ENCODE data around the gene PLPP4. TPM values are rescaled to one million over a fixed set of nuclear protein-coding genes. Genes with fewer than 3 reads are reported as not detected.

Gene PLPP4
- total and polyA plus RNA-seq, 10 of the 15 experiments (the other 5 are each of a cell fraction or from before 2014, with no cell fraction given) = 0.08 to 3.1 (median 0.26) TPM; not detected in 3

- no peak for TF ChIP-seq E2F8 (IDR thresholded peaks at IDR 0.05; ENCODE audit: low read depth, partially characterized antibody)
These were observed 59.4 kb downstream of the PLPP4 start (continued) for GRCh38 chr10:120516426-120516825.

GRCh38 chr10:120517196-120517595 is 60.2 kb downstream of the PLPP4 start:
- ATAC-seq (no peak), FAIRE-seq (no peak), DNase-seq (ENCODE audit: low read depth, low spot score) (no peak)
- H3K9ac ChIP-seq (ENCODE audit: control insufficient read depth, insufficient read depth, low read length) = no peak overlapping the region
- H3K27me3 ChIP-seq (replicated peaks in 1 of 2; ENCODE audit: control insufficient read depth in 2 of 2, insufficient read depth in 2 of 2, low read length in 1 of 2) = no peaks in the 10 kb centered on the region
- H4K20me1 ChIP-seq (ENCODE audit: control insufficient read depth, insufficient read depth) = no peaks in the 10 kb centered on the region
- SMC1A ChIA-PET (ENCODE audit: uncharacterized antibody, unreplicated experiment) = no interaction called here
- no peak overlapping the region for H3K27ac ChIP-seq (ENCODE audit: control insufficient read depth, insufficient read depth)
- no TSS peak for BruUV-seq (replicated peaks)
- H3K4me2 ChIP-seq (ENCODE audit: control insufficient read depth, insufficient read depth) = no peak overlapping the region
- H3K4me1 ChIP-seq (ENCODE audit: control insufficient read depth, insufficient read depth, low read length) = no peaks in the 10 kb centered on the region
- CTCF ChIA-PET = no interaction called here
- no peak overlapping the region for H2AFZ ChIP-seq (ENCODE audit: control insufficient read depth, low read depth, low read length)
- in situ Hi-C loops (cut with MboI) (no loop called here), intact Hi-C loops (cut with micrococcal nuclease; ENCODE audit: unreplicated experiment) (no loop called here)
- RAD21 ChIA-PET (ENCODE audit: unreplicated experiment) = no interaction called here
- H3K79me2 ChIP-seq (ENCODE audit: control insufficient read depth, insufficient read depth, low read length) = no peaks in the 10 kb centered on the region
- no peaks in the 10 kb centered on the region for H3K36me3 ChIP-seq (ENCODE audit: control insufficient read depth in 2 of 2, insufficient read depth in 2 of 2, low read length in 1 of 2)
- TF ChIP-seq MLLT1 (IDR thresholded peaks at IDR 0.05) = no peak
- TF ChIP-seq IRF5 (IDR thresholded peaks at IDR 0.05; ENCODE audit: borderline replicate concordance) = no peak
- no peak for TF ChIP-seq PKNOX1 (IDR thresholded peaks at IDR 0.05)
- TF ChIP-seq DPF2 (IDR thresholded peaks at IDR 0.05) = no peak
- no peak for TF ChIP-seq MEF2A (IDR thresholded peaks at IDR 0.05; ENCODE audit: insufficient read depth, low read depth, low read length)
- no peak for TF ChIP-seq SPI1 (IDR thresholded peaks at IDR 0.05; ENCODE audit: borderline replicate concordance, insufficient read depth, low read depth, low read length)
- TF ChIP-seq ZNF217 (IDR thresholded peaks at IDR 0.05) = no peak
- no peak for TF ChIP-seq GATAD2B (conservative IDR thresholded peaks at IDR 0.05; ENCODE audit: low read depth)
- TF ChIP-seq BHLHE40 (IDR thresholded peaks at IDR 0.05; ENCODE audit: borderline replicate concordance in 1 of 2, low read depth in 2 of 2, low read length in 1 of 2) = no peak
- WGBS (ENCODE audit: insufficient coverage, insufficient replicate concordance, low lambda C conversion rate, missing lambda C conversion rate) = 19% methylated on average over 5 of the region's 5 CpGs
- POLR2A ChIA-PET = no interaction called here
- H3K9me3 ChIP-seq (replicated peaks; ENCODE audit: control insufficient read depth, insufficient read depth, low read length) = no peaks in the 10 kb centered on the region
- no peak overlapping the region for H3K4me3 ChIP-seq

Data from GM12878 (cell line).